ENCODE results near the gene POLE.

Gene POLE

GRCh38 chr12:132574271-132574996 lies 112.7 kb downstream of the POLE start:
- no peak for TF ChIP-seq MYC (IDR thresholded peaks at IDR 0.05; ENCODE audit: low read depth, low read length)
- no peak for TF ChIP-seq MAX (IDR thresholded peaks at IDR 0.05; ENCODE audit: low read depth, low read length)
- TF ChIP-seq, protein P1, sequence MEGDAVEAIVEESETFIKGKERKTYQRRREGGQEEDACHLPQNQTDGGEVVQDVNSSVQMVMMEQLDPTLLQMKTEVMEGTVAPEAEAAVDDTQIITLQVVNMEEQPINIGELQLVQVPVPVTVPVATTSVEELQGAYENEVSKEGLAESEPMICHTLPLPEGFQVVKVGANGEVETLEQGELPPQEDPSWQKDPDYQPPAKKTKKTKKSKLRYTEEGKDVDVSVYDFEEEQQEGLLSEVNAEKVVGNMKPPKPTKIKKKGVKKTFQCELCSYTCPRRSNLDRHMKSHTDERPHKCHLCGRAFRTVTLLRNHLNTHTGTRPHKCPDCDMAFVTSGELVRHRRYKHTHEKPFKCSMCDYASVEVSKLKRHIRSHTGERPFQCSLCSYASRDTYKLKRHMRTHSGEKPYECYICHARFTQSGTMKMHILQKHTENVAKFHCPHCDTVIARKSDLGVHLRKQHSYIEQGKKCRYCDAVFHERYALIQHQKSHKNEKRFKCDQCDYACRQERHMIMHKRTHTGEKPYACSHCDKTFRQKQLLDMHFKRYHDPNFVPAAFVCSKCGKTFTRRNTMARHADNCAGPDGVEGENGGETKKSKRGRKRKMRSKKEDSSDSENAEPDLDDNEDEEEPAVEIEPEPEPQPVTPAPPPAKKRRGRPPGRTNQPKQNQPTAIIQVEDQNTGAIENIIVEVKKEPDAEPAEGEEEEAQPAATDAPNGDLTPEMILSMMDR (IDR thresholded peaks at IDR 0.05; ENCODE audit: low read depth, low read length), result no peak
- TF ChIP-seq POLR2A (IDR thresholded peaks at IDR 0.05; ENCODE audit: extremely low read depth, insufficient read length), result no peak
- DNase-seq (ENCODE audit: low read depth), result no peak
- no peak overlapping the region for H3K4me3 ChIP-seq (ENCODE audit: low read depth, low read length)
